Panc1 (cell line): ENCODE data around the gene RPAP2.

ENCODE experiments used
- POLR2AphosphoS5 ChIP-seq: IDR thresholded peaks from 2 replicates; pipeline ENCODE4 v1.6.1; 2012; ENCODE audit warnings: mild to moderate bottlenecking, low read depth, low read length, moderate library complexity
- TCF7L2 ChIP-seq: IDR thresholded peaks from 2 replicates; pipeline ENCODE4 v1.6.1; 2011; ENCODE audit warnings: mild to moderate bottlenecking, low read depth, low read length, inconsistent platforms
- TF ChIP-seq, protein P1 (sequence below): fragments of 450-650 bp; IDR thresholded peaks from 2 replicates; pipeline ENCODE4 v1.5.1; 2017; ENCODE audit warnings: mild to moderate bottlenecking
- TF ChIP-seq, protein P2 (sequence below), 2 experiments: IDR thresholded peaks; 2 replicates each; pipeline ENCODE4 v1.6.1; 2011 to 2012; ENCODE audit warnings: low read depth in 2 of 2, control low read depth in 1 of 2, low read length in 1 of 2, mild to moderate bottlenecking in 1 of 2, moderate library complexity in 1 of 2; ENCODE audit not compliant: insufficient read depth in 1 of 2

DNA sequence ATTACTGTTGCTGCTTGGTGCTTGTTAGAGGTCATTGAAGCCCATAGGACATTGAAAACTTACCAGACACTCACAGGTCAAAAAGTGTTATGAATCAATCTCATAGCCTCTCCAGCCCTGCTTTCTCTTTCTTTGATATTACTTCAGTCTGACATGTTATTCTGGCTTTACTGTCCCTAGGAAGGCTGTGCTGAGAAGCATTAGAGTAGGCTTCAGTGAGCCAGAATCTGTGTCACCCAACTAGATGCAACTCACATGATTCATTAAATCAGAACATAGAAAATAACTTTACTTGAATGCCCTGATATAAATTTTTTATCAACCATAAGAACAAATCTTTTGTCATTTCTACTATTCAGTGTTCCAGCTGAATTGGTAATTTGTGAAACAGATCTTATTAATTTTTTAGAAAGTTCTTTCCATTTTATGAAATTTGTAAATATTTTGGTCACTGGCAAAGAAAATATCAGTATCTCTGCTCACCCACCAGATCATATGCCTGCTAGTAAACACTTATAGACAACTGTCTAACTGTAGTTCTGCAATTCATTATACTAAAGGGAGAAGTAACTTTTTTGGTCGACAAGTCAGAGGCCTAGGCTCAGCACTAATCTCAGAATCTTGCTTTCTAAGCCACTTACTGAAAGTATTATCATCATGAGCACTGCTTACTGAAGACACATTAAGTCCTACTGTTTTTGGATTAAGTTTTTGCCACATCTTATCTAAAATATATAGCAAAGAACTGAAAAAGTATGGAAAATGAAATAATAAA lies 48.2 kb downstream of the RPAP2 start:
- TF ChIP-seq, protein P1, sequence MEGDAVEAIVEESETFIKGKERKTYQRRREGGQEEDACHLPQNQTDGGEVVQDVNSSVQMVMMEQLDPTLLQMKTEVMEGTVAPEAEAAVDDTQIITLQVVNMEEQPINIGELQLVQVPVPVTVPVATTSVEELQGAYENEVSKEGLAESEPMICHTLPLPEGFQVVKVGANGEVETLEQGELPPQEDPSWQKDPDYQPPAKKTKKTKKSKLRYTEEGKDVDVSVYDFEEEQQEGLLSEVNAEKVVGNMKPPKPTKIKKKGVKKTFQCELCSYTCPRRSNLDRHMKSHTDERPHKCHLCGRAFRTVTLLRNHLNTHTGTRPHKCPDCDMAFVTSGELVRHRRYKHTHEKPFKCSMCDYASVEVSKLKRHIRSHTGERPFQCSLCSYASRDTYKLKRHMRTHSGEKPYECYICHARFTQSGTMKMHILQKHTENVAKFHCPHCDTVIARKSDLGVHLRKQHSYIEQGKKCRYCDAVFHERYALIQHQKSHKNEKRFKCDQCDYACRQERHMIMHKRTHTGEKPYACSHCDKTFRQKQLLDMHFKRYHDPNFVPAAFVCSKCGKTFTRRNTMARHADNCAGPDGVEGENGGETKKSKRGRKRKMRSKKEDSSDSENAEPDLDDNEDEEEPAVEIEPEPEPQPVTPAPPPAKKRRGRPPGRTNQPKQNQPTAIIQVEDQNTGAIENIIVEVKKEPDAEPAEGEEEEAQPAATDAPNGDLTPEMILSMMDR = no peak
- TF ChIP-seq, protein P2, sequence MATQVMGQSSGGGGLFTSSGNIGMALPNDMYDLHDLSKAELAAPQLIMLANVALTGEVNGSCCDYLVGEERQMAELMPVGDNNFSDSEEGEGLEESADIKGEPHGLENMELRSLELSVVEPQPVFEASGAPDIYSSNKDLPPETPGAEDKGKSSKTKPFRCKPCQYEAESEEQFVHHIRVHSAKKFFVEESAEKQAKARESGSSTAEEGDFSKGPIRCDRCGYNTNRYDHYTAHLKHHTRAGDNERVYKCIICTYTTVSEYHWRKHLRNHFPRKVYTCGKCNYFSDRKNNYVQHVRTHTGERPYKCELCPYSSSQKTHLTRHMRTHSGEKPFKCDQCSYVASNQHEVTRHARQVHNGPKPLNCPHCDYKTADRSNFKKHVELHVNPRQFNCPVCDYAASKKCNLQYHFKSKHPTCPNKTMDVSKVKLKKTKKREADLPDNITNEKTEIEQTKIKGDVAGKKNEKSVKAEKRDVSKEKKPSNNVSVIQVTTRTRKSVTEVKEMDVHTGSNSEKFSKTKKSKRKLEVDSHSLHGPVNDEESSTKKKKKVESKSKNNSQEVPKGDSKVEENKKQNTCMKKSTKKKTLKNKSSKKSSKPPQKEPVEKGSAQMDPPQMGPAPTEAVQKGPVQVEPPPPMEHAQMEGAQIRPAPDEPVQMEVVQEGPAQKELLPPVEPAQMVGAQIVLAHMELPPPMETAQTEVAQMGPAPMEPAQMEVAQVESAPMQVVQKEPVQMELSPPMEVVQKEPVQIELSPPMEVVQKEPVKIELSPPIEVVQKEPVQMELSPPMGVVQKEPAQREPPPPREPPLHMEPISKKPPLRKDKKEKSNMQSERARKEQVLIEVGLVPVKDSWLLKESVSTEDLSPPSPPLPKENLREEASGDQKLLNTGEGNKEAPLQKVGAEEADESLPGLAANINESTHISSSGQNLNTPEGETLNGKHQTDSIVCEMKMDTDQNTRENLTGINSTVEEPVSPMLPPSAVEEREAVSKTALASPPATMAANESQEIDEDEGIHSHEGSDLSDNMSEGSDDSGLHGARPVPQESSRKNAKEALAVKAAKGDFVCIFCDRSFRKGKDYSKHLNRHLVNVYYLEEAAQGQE (IDR thresholded peaks at IDR 0.05; ENCODE audit: insufficient read depth in 1 of 2, low read depth in 2 of 2, low read length in 1 of 2) = no peak
- TF ChIP-seq TCF7L2 (no peak), POLR2AphosphoS5 (no peak)
